H1 (cell line): ENCODE measurements around the gene NLRX1. TPM values are rescaled to one million over a fixed set of nuclear protein-coding genes. Genes with fewer than 3 reads are reported as not detected.

Experiments used
- CTCF ChIA-PET: fragments of 300-600 bp; sonication (Branson Sonifier 250); formaldehyde crosslinking; loops from one replicate; lab custom pipeline; 2021; ENCODE audit not compliant: partially characterized antibody; lab: Charles Lee
- POLR2A ChIA-PET: fragments of 300-600 bp; sonication (Branson Sonifier 250); formaldehyde crosslinking; loops from one replicate; lab custom pipeline; 2021; ENCODE audit warnings: inconsistent platforms; ENCODE audit not compliant: partially characterized antibody; lab: Charles Lee
- DNase-seq, 2 experiments: peaks; one replicate each; pipeline versions ENCODE4 v3.0.0 to v3.0.0-alpha.2; 2010 to 2022; ENCODE audit warnings: low spot score in 2 of 2, low read depth in 1 of 2, mixed read lengths in 1 of 2
- FAIRE-seq: peaks from 2 replicates; lab custom pipeline; 2011; peaks lifted over from hg19 to GRCh38; lab: Jason Lieb, UNC
- H2AFZ ChIP-seq: 2 replicates; pipeline ENCODE4 v1.8.1; 2012; ENCODE audit warnings: low read length, inconsistent platforms
- H2AK5ac ChIP-seq: 2 replicates; pipeline ENCODE4 v1.6.1; 2013; ENCODE audit warnings: low read depth, low read length
- H2BK120ac ChIP-seq: replicated peaks from 2 replicates; pipeline ENCODE3; 2013; ENCODE audit warnings: low read depth, low read length, inconsistent platforms
- H2BK12ac ChIP-seq: 2 replicates; pipeline ENCODE4 v1.6.1; 2013; ENCODE audit warnings: low read depth, low read length
- H2BK15ac ChIP-seq: 2 replicates; pipeline ENCODE4 v1.6.1; 2013; ENCODE audit warnings: low read length
- H2BK20ac ChIP-seq: 2 replicates; pipeline ENCODE4 v1.6.1; 2013; ENCODE audit warnings: low read length
- H2BK5ac ChIP-seq: 2 replicates; pipeline ENCODE4 v1.6.1; 2013; ENCODE audit warnings: low read depth, low read length
- H3K14ac ChIP-seq: 2 replicates; pipeline ENCODE4 v1.6.1; 2013; ENCODE audit warnings: inconsistent platforms; ENCODE audit not compliant: insufficient read length
- H3K18ac ChIP-seq: 2 replicates; pipeline ENCODE4 v1.6.1; 2013; ENCODE audit warnings: low read length; ENCODE audit errors: extremely low read depth
- H3K23ac ChIP-seq: 2 replicates; pipeline ENCODE4 v1.6.1; 2013; ENCODE audit warnings: inconsistent platforms; ENCODE audit not compliant: insufficient read length
- H3K23me2 ChIP-seq: 2 replicates; pipeline ENCODE4 v1.6.1; 2013; ENCODE audit warnings: low read depth, low read length
- H3K27ac ChIP-seq: 2 replicates; pipeline ENCODE4 v1.6.1; 2011; ENCODE audit warnings: low read depth, low read length, inconsistent platforms
- H3K27me3 ChIP-seq, 4 experiments: replicated peaks in 1 of 4; 1 replicate in 1 of 4; 2 replicates in 3 of 4; pipeline versions ENCODE4 v1.6.1 to v1.8.1; 2011 to 2013; ENCODE audit warnings: low read length in 3 of 4, mild to moderate bottlenecking in 3 of 4, inconsistent platforms in 2 of 4, mixed read lengths in 2 of 4, moderate library complexity in 1 of 4; ENCODE audit not compliant: control insufficient read depth in 3 of 4, insufficient read depth in 3 of 4; ENCODE audit errors: extremely low read depth in 1 of 4
- H3K36me3 ChIP-seq, 4 experiments: 2 replicates each; pipeline versions ENCODE4 v1.6.1 to v1.8.1; 2011 to 2013; ENCODE audit warnings: mild to moderate bottlenecking in 4 of 4, low read length in 3 of 4, moderate library complexity in 2 of 4, control low read depth in 1 of 4, inconsistent platforms in 1 of 4; ENCODE audit not compliant: insufficient read depth in 4 of 4, control insufficient read depth in 2 of 4
- H3K4ac ChIP-seq: replicated peaks from 2 replicates; pipeline ENCODE3; 2013; ENCODE audit warnings: low read length, low read depth, mixed read lengths, inconsistent platforms; ENCODE audit not compliant: insufficient read length
- H3K4me1 ChIP-seq, 4 experiments: replicated peaks in 1 of 4; 1 replicate in 1 of 4; 2 replicates in 3 of 4; pipeline versions ENCODE4 v1.6.1 to v1.8.1; 2011 to 2013; ENCODE audit warnings: low read length in 3 of 4, inconsistent platforms in 2 of 4, mixed read lengths in 1 of 4; ENCODE audit not compliant: insufficient read depth in 4 of 4, control insufficient read depth in 3 of 4
- H3K4me2 ChIP-seq, 2 experiments: 2 replicates each; pipeline versions ENCODE4 v1.6.1 to v1.8.1; 2011 to 2013; ENCODE audit warnings: low read depth in 2 of 2, low read length in 2 of 2, control low read depth in 1 of 2, inconsistent platforms in 1 of 2, mild to moderate bottlenecking in 1 of 2; ENCODE audit not compliant: insufficient read depth in 1 of 2
- H3K4me3 ChIP-seq, 4 experiments: fragments of 200-600, 300-600 bp in 1 of 4; sonication (generic), shearing (Covaris generic), sonication (Bioruptor Twin) in 1 of 4; 2 replicates each; pipeline versions ENCODE4 v1.5.1 to v1.8.1; 2011 to 2016; ENCODE audit warnings: low read length in 4 of 4, low read depth in 3 of 4, control low read depth in 2 of 4, inconsistent platforms in 2 of 4, mild to moderate bottlenecking in 2 of 4, mixed read lengths in 1 of 4, moderate library complexity in 1 of 4; ENCODE audit not compliant: insufficient read depth in 2 of 4; ENCODE audit errors: extremely low read depth in 1 of 4
- H3K56ac ChIP-seq: replicated peaks from 2 replicates; pipeline ENCODE3; 2013; ENCODE audit warnings: low read depth, mild to moderate bottlenecking, mixed read lengths, low read length, inconsistent platforms; ENCODE audit not compliant: insufficient read length
- H3K79me1 ChIP-seq: 2 replicates; pipeline ENCODE4 v1.6.1; 2013; ENCODE audit warnings: low read depth, low read length, control low read depth
- H3K79me2 ChIP-seq, 2 experiments: 2 replicates each; pipeline versions ENCODE4 v1.6.1 to v1.8.1; 2012 to 2013; ENCODE audit warnings: low read length in 2 of 2, mild to moderate bottlenecking in 2 of 2, inconsistent platforms in 1 of 2; ENCODE audit not compliant: insufficient read depth in 2 of 2, control insufficient read depth in 1 of 2
- H3K9ac ChIP-seq, 4 experiments: replicated peaks in 1 of 4; 1 replicate in 1 of 4; 2 replicates in 3 of 4; pipeline versions ENCODE4 v1.6.1 to v1.8.1; 2011 to 2013; ENCODE audit warnings: low read depth in 3 of 4, low read length in 3 of 4, control low read depth in 2 of 4, mild to moderate bottlenecking in 2 of 4, moderate library complexity in 2 of 4, inconsistent platforms in 1 of 4; ENCODE audit errors: extremely low read depth in 1 of 4
- H3K9me3 ChIP-seq, 2 experiments: 2 replicates each; pipeline versions ENCODE4 v1.6.1 to v1.8.1; 2012 to 2013; ENCODE audit warnings: mild to moderate bottlenecking in 2 of 2, moderate library complexity in 2 of 2, control low read depth in 1 of 2, inconsistent platforms in 1 of 2, low read depth in 1 of 2, low read length in 1 of 2, mixed read lengths in 1 of 2; ENCODE audit not compliant: insufficient read depth in 2 of 2
- H4K20me1 ChIP-seq, 2 experiments: replicated peaks in 1 of 2; 2 replicates each; pipeline versions ENCODE3 to v1.8.1; 2011 to 2013; ENCODE audit warnings: inconsistent platforms in 2 of 2, low read length in 2 of 2, mild to moderate bottlenecking in 1 of 2; ENCODE audit not compliant: insufficient read depth in 2 of 2, control insufficient read depth in 1 of 2
- H4K5ac ChIP-seq: 2 replicates; pipeline ENCODE4 v1.6.1; 2013; ENCODE audit warnings: low read length, low read depth, mixed read lengths, inconsistent platforms; ENCODE audit not compliant: insufficient read length
- H4K8ac ChIP-seq: 2 replicates; pipeline ENCODE4 v1.8.0; 2013; ENCODE audit warnings: mild to moderate bottlenecking, moderate library complexity, low read length, inconsistent platforms; ENCODE audit not compliant: insufficient read depth; ENCODE audit errors: extremely low read depth
- H4K91ac ChIP-seq: replicated peaks from 2 replicates; pipeline ENCODE3; 2013; ENCODE audit warnings: low read length, mixed read lengths, inconsistent platforms; ENCODE audit not compliant: insufficient read length
- CBX8 ChIP-seq: fragments of 300-800, 300-1000 bp; sonication (generic); IDR thresholded peaks from 2 replicates; pipeline ENCODE4 v1.7.1; 2016; ENCODE audit warnings: low read depth, low read length, borderline replicate concordance
- CTCF ChIP-seq, 3 experiments: IDR thresholded peaks; 1 replicate in 2 of 3; 2 replicates in 1 of 3; pipeline versions ENCODE4 v1.5.1 to v1.6.1; 2011; ENCODE audit warnings: low read length in 3 of 3, mild to moderate bottlenecking in 3 of 3, inconsistent platforms in 2 of 3, low read depth in 1 of 3, moderate library complexity in 1 of 3; ENCODE audit not compliant: insufficient read depth in 1 of 3; ENCODE audit errors: control extremely low read depth in 1 of 3
- RAD21 ChIP-seq, 2 experiments: IDR thresholded peaks in 1 of 2; conservative IDR thresholded peaks in 1 of 2; 2 replicates each; pipeline ENCODE4 v1.6.1; 2011; ENCODE audit warnings: low read depth in 2 of 2, low read length in 2 of 2, improper control_type of control experiment in 1 of 2, inconsistent platforms in 1 of 2, mild to moderate bottlenecking in 1 of 2, moderate library complexity in 1 of 2
- WGBS, 2 experiments: shearing (Covaris generic) in 1 of 2; methylation state at CpG; one replicate each; pipeline versions ENCODE4 v1.1.6 to v1.1.7; 2013 to 2015; ENCODE audit warnings: low lambda C conversion rate in 2 of 2, mixed read lengths in 2 of 2, inconsistent platforms in 1 of 2, low coverage in 1 of 2, missing lambda C conversion rate in 1 of 2; ENCODE audit not compliant: insufficient replicate concordance in 2 of 2, insufficient coverage in 1 of 2, insufficient read length in 1 of 2; ENCODE audit errors: extremely low coverage in 1 of 2, missing lambda C conversion rate in 1 of 2; 5-methylcytosine and 5-hydroxymethylcytosine counted together
- polyA plus RNA-seq, 7 experiments: library from polyadenylated mRNA; depleted of rRNA in 3 of 7; stranded (reverse) in 5 of 7; unstranded in 2 of 7; fragments of >200 nt in 5 of 7; fragments of 200-250 nt in 2 of 7; gene quantifications; 1 replicate in 5 of 7; 2 replicates in 1 of 7; 4 replicates in 1 of 7; pipeline versions ENCODE4 v1.2.1 to v1.2.3, GENCODE V29; 2011 to 2013; ENCODE audit warnings: missing spikeins in 2 of 7, mixed read lengths in 2 of 7
- total RNA-seq: library from RNA; stranded (reverse); fragmentation: NEBNext Ultra II Directional; extraction: Animal tissue kit (Norgen Biotek cat#: 25700); gene quantifications from 2 replicates; pipeline ENCODE4 v1.2.1, GENCODE V29; 2021

Gene NLRX1
- total and polyA plus RNA-seq, 2 of the 8 experiments (the other 6 are each of a cell fraction or from before 2014, with no cell fraction given), result 13.2 to 18.6 TPM

DNA sequence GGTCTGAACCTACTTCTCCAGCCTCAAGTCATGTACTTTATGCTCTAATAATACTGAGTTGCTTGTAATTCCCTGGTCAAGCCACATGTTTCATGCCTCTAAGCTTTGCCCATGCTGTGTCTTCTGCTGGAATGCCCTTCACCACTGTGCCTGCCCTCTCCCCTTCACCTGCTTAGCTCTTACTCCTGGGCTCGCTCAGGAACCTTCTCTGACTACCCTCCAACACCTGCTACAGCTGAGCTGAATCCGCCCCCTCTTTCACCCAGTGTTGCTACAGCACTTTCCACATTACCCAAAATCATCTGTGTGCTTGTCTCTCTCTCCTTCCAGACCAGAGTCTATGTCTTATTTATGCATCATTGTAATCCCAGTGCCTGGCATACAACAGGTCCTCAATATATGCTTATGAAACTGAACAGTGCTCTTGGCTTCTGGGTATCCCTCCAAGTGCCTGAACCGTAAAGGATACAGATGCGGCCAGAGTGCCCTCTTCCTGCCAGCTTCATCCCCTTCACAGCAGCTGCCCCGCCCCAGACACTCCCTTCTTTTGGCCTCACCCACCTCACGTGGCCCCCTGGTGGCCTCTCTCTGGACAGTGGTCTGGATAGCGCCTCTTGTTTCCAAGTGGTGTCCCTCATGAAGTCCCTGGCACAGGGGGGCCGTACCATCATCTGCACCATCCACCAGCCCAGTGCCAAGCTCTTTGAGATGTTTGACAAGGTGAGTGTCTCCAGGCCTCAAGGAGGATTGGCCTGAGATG lies 12.6 kb upstream of the NLRX1 start:
- Histone ChIP-seq H4K5ac (no peak overlapping the region), H2BK5ac (no peak overlapping the region), H4K8ac (no peak overlapping the region), H3K23ac (no peak overlapping the region), H2BK120ac (no peak overlapping the region), H3K9ac (no peak overlapping the region), H3K4me3 (no peak overlapping the region), H3K23me2 (no peaks in the 10 kb centered on the region), H3K36me3 (no peaks in the 10 kb centered on the region), H2AFZ (no peak overlapping the region), H3K79me1 (no peaks in the 10 kb centered on the region), H2BK12ac (no peak overlapping the region), H4K91ac (no peak overlapping the region), H3K27ac (no peak overlapping the region), H3K4me2 (no peak overlapping the region), H4K20me1 (no peaks in the 10 kb centered on the region), H3K27me3 (peaks cover 0 to 4% (median 3%) of the 10 kb centered on the region in 4 experiments; a peak in 5 of 7 replicates), H3K56ac (no peak overlapping the region), H3K79me2 (no peaks in the 10 kb centered on the region), H3K4ac (no peak overlapping the region), H2BK15ac (no peak overlapping the region), H2AK5ac (no peak overlapping the region), H3K4me1 (peaks cover 0 to 5% (median 2%) of the 10 kb centered on the region in 4 experiments; a peak in 4 of 7 replicates), H3K14ac (no peak overlapping the region), H3K18ac (no peak overlapping the region), H2BK20ac (no peak overlapping the region), H3K9me3 (no peaks in the 10 kb centered on the region)
- CTCF ChIA-PET, result interaction anchor here (0.9 to 23.6 kb wide), 10 partner anchors 13 to 218 kb away, joined by 3 to 389 read pairs (median 6); partner anchors contain the start of genes CBL, HINFP, NHERF4 and NLRX1
- no peak for TF ChIP-seq CBX8
- TF ChIP-seq CTCF (IDR thresholded peaks at IDR 0.05; ENCODE audit: control extremely low read depth in 1 of 3, insufficient read depth in 1 of 3, low read depth in 1 of 3, low read length in 3 of 3), result peak; percentile 29 to 48 (median 33)
- TF ChIP-seq RAD21 (IDR thresholded peaks at IDR 0.05 in 1 of 2, conservative IDR thresholded peaks at IDR 0.05 in 1 of 2; ENCODE audit: low read depth in 2 of 2, low read length in 2 of 2), result peak; percentile 10 to 14; a peak in 1 of 4 replicates
- WGBS, 2 experiments, result 71% methylated on average over 8 of the region's 8 CpGs; no CpG with 5 or more reads in 1 of the 2 experiments
- no peak for FAIRE-seq
- DNase-seq, result peak in 1 of 2 experiments; percentile 62
- POLR2A ChIA-PET, result interaction anchor here (0.6 to 2.4 kb wide), 6 partner anchors 8 to 61 kb away, joined by 3 to 7 read pairs (median 5); partner anchors contain the start of gene ABCG4
